Activated naive CD4-positive, alpha-beta T cell treated with anti-CD3 and anti-CD28 coated beads, Interleukin-2, amount 10 ng/mL, durations not matched to agents 7 days and 5 days (primary cell): Measurements from ENCODE around the gene PMS1.
"Not testable (repeated sequence)": the region's sequence is repeated elsewhere in the genome, so short reads cannot be mapped to it uniquely, and the experiment has no call there.

Experiments
- CTCF ChIA-PET: fragments of 350-600 bp; sonication (Branson Sonifier 250); formaldehyde crosslinking; loops from one replicate; lab custom pipeline; 2021; ENCODE audit warnings: antibody characterized with exemption; lab: Charles Lee
- DNase-seq: peaks from one replicate; pipeline ENCODE4 v3.0.0-alpha.2; 2020
- H3K27ac Mint-ChIP-seq: one replicate; pipeline ENCODE4 v1.8.0; 2021; ENCODE audit warnings: mild to moderate bottlenecking, moderate library complexity, mixed read lengths
- H3K27me3 Mint-ChIP-seq: one replicate; pipeline ENCODE4 v1.8.0; 2021; ENCODE audit warnings: mild to moderate bottlenecking, mixed read lengths
- H3K36me3 Mint-ChIP-seq: one replicate; pipeline ENCODE4 v1.8.0; 2021; ENCODE audit warnings: mixed read lengths
- H3K4me1 Mint-ChIP-seq: one replicate; pipeline ENCODE4 v1.8.0; 2021; ENCODE audit warnings: mixed read lengths
- H3K4me3 Mint-ChIP-seq: one replicate; pipeline ENCODE4 v1.8.0; 2021; ENCODE audit warnings: mild to moderate bottlenecking, moderate library complexity, mixed read lengths
- H3K9me3 Mint-ChIP-seq: one replicate; pipeline ENCODE4 v1.8.0; 2021; ENCODE audit warnings: mixed read lengths

PMS1 gene

DNA sequence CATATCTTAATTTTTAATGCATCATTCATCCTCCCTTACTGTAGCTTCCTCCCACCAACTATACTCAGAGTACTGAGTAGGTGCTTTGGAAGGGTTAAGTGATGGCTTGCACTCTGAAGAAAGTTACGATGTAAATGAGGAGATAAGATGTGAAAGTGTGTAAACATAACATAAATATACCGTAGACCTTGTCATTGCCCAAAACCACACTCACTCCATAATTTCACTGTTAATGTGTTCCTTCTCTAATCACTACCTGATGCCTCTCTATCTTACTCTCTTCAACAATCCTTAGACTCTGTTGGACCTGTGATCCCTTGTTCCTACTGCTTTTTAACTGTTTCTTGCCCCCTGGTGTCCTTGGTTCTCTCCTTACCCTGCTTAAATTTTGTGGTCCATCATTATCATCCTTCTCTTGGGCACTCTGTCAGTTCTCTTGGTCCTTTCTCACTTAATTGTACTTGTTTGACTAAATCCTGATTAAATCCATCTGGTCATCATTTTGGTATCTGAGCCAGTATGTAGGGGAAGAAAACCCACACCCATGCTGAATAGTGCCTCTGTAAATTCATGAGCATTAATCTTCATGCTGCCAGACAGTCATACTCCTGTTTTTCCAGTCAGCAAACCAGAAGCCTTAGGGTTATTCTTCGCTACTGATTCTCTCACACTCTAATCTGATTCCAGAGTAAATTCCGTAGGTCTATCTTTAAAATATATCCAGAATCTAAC is 45.0 kb downstream of the PMS1 start:
- H3K27ac Mint-ChIP-seq = no peak overlapping the region
- no peak overlapping the region for H3K4me3 Mint-ChIP-seq
- no peaks in the 10 kb centered on the region for H3K9me3 Mint-ChIP-seq
- peaks cover 6% of the 10 kb centered on the region for H3K36me3 Mint-ChIP-seq
- DNase-seq = no peak
- no peaks in the 10 kb centered on the region for H3K27me3 Mint-ChIP-seq
- no peaks in the 10 kb centered on the region for H3K4me1 Mint-ChIP-seq
- CTCF ChIA-PET = interaction anchor here (0.6 to 0.9 kb wide), 2 partner anchors 29 to 65 kb away, joined by 3 read pairs; no protein-coding TSS in a partner anchor

DNA sequence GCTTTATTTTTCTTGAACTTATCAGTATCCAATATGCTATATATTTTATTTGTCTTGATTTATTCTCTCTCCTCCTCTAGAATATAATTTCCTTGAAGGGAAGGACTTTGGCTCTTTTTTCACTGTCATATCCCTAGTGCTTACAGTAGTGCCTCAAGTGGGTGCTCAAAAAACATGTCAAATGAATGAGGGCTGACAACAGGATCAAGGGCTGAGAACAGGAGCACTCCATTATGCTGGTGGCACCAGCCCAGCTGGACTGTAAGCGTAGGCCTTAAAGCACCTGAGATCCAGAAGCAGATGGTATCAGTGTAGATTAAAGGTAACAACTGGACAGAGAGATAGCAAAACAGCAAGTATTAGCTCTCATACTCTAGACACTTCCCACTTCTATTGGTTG is 46.3 kb downstream of the PMS1 start:
- CTCF ChIA-PET = interaction anchor here (1.0 kb wide), 1 partner anchor 16 kb away, joined by 3 read pairs; no protein-coding TSS in a partner anchor
- Mint-ChIP-seq H3K4me1 (no peaks in the 10 kb centered on the region), H3K27ac (no peak overlapping the region), H3K36me3 (peaks cover 6% of the 10 kb centered on the region), H3K9me3 (no peaks in the 10 kb centered on the region), H3K27me3 (no peaks in the 10 kb centered on the region), H3K4me3 (no peak overlapping the region)
- DNase-seq = no peak

DNA sequence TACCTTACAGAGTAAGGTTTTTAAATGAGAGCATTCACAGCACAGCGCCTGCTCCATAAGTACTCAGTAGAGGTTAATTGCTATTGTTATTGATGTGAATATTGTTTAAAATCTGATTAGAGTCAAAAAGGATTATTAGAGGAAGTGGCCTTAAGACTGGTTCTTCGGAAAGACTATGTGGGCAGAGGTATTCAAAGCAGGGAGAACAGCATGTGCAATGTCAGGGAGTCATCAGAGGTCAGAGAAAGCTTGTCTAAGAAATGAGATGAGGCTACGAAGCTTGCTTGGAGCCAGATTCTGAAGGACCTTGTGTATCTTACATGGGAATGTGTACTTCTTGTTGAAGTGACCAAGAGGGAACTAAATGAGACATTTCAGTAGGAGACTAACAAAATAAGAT is 49.8 kb downstream of the PMS1 start:
- CTCF ChIA-PET = no interaction called here
- Mint-ChIP-seq H3K36me3 (peaks cover 14% of the 10 kb centered on the region), H3K9me3 (no peaks in the 10 kb centered on the region), H3K4me3 (no peak overlapping the region), H3K27me3 (no peaks in the 10 kb centered on the region), H3K4me1 (no peaks in the 10 kb centered on the region), H3K27ac (no peak overlapping the region)
- no peak for DNase-seq

DNA sequence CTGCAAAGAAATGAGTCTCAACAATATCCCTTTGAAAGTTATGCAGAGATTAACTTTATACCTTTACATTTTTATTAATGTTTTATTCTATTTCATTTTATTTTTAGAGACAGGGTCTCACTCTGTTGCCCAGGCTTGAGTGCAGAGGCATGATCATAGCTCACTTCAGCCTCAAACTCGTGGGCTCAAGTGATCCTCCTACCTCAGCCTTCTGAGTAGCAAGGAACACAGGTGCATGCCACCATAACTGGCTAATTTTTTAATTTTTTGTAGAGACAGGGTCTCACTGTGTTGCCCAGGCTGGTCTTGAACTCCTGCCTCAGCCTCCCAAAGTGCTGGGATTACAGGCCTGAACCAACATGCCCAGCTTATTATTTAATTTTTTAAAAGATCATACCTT is 50.4 kb downstream of the PMS1 start:
- DNase-seq, CTCF ChIA-PET: not testable (repeated sequence)

DNA sequence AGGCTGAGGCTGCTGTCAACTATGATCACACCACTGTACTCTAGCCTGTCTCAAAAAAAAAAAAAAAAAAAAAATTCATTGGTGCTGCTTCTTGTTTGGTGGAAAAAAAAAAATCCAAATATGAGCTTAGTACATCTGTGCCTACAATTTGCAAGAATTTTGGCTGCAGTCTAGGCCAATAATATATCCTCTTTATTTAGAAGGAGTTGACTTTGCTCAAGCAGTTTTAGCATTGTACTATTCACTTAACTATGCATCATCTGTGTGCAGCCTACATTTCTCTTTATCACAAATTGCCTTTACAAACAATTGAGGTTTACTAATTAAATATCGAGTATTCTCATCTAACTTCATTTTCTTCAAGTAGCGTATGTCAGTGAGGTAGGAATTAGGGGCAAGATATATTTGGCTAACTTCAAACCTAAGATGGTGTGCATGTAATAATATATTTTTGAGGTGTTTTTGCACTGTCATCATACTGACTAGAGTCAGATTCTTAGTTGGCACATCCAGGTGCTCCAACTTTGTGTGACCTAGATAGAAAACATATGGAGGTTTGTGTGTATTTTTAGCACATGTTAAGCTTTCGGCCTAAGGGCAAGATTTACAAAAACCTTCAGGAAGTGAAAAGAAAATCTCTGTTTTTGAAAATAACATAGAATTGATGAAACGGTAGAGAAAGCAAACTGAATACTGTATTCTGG is 51.8 kb downstream of the PMS1 start:
- no peak for DNase-seq
- no peaks in the 10 kb centered on the region for H3K4me1 Mint-ChIP-seq
- no peak overlapping the region for H3K4me3 Mint-ChIP-seq
- H3K36me3 Mint-ChIP-seq = peaks cover 13% of the 10 kb centered on the region
- CTCF ChIA-PET = no interaction called here
- no peak overlapping the region for H3K27ac Mint-ChIP-seq
- no peaks in the 10 kb centered on the region for H3K9me3 Mint-ChIP-seq
- H3K27me3 Mint-ChIP-seq = no peaks in the 10 kb centered on the region

More for the DNA sequence above, 50.4 kb downstream of the PMS1 start:
- not testable (repeated sequence) for H3K27ac Mint-ChIP-seq, H3K27me3 Mint-ChIP-seq, H3K4me3 Mint-ChIP-seq, H3K9me3 Mint-ChIP-seq, H3K4me1 Mint-ChIP-seq
- peaks cover 14% of the 10 kb centered on the region for H3K36me3 Mint-ChIP-seq

DNA sequence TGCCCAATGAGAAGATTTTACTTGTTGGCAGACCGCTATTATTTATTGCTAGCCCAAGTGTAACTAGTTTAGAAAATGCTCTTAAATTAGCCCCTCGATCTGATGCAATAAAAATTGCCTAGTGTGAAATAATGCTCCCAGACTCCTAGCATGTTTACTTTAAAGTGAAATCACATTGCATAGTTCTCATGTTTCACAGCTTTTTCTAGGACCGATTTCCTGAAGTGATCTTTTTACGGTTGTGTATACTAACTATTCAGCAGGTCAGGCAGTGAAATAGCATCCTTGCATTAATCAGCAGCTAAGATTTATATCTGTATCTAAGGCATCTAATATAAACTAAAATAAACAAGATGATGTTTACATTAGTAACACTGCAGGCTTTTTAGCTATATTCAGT is 52.4 kb downstream of the PMS1 start:
- no peaks in the 10 kb centered on the region for H3K27me3 Mint-ChIP-seq
- no peak overlapping the region for H3K4me3 Mint-ChIP-seq
- H3K36me3 Mint-ChIP-seq = peaks cover 14% of the 10 kb centered on the region
- DNase-seq = no peak
- no peaks in the 10 kb centered on the region for H3K9me3 Mint-ChIP-seq
- CTCF ChIA-PET = no interaction called here
- H3K27ac Mint-ChIP-seq = no peak overlapping the region
- peaks cover 2% of the 10 kb centered on the region for H3K4me1 Mint-ChIP-seq

DNA sequence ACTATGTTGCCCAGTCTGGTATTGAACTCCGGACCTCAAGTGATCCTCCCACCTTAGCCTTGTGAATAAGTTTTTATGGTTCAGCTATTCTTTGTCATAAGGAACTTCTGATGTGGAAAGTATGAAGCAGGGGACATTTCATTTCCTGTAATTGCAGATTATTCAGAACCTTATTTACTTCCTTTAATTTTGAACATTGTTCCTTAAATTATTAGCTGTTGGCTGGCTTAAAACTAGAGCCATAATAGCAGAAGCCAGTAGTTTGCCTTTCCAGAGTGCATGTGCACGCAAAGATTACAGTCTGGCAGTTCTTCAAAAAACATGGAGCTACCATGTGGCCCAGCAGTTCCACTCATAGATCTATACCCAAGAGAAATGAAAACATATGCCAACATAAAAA is 53.1 kb downstream of the PMS1 start:
- Mint-ChIP-seq H3K27me3 (no peaks in the 10 kb centered on the region), H3K27ac (no peak overlapping the region), H3K4me1 (peaks cover 2% of the 10 kb centered on the region), H3K4me3 (no peak overlapping the region), H3K9me3 (no peaks in the 10 kb centered on the region), H3K36me3 (peaks cover 19% of the 10 kb centered on the region)
- no peak for DNase-seq
- CTCF ChIA-PET = no interaction called here

DNA sequence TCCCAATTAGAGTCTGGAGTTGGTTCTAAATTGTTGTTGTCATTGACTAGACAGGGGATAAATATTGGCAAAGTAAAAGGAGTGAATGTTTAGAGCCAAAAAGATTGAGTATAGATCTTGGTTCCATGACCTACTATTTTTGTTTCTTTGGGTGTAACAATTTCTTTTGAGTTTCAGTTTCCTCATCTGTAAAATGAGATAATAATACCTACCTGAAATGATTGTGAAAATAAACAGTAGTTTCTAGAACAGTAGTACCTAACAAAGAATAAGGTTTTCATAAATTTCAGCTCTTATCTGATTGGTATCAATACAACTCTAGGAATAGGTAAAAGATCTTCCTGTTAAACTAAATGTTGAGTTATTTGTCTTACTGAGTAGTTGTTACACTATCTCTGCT is 56.8 kb downstream of the PMS1 start:
- Mint-ChIP-seq H3K4me1 (peaks cover 2% of the 10 kb centered on the region), H3K9me3 (no peaks in the 10 kb centered on the region), H3K4me3 (no peak overlapping the region), H3K27ac (no peak overlapping the region), H3K36me3 (peaks cover 24% of the 10 kb centered on the region), H3K27me3 (no peaks in the 10 kb centered on the region)
- CTCF ChIA-PET = no interaction called here
- no peak for DNase-seq

DNA sequence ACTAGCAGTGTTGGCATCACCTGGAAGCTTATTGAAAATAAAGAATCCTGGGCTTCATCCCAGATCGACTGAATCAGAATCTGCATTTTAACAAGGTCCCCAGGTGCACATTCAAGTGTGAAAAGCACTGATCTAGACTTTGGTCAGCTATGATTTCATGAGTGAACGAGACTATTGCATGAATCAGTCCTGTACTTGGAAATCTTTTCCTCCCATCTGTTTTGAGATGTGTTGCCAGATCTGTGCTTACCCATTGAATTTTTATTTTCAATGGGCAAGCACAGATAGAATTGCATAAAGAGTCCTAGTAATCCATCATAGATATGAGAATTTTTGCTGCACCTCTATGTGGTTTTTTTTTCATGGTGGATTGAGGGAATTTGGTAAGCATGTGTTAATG is 64.0 kb downstream of the PMS1 start:
- no peaks in the 10 kb centered on the region for H3K9me3 Mint-ChIP-seq
- no peak for DNase-seq
- peaks cover 25% of the 10 kb centered on the region for H3K36me3 Mint-ChIP-seq
- no peaks in the 10 kb centered on the region for H3K4me1 Mint-ChIP-seq
- no peak overlapping the region for H3K4me3 Mint-ChIP-seq
- H3K27me3 Mint-ChIP-seq = no peaks in the 10 kb centered on the region
- H3K27ac Mint-ChIP-seq = no peak overlapping the region
- CTCF ChIA-PET = no interaction called here

DNA sequence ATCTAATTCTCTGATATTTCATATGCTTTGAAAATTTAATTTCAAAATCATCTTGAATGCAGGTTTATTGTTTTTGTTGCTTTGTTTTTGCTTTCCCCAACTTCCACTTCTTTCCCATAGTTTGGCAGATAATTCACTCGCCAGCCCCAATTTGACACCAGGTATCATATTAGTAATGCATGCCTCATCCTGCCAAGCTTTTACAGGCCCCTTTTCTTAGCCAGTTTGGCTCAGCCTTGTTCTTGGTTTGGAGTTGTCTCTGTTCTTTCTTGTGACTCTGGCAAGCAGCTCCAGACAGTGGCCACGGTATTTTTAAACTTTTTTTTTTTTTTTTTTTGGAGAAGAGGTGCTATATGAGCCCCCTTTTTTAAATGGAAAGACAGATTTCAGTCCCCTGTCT is 65.3 kb downstream of the PMS1 start:
- H3K4me1 Mint-ChIP-seq = no peaks in the 10 kb centered on the region
- no peak overlapping the region for H3K4me3 Mint-ChIP-seq
- H3K27me3 Mint-ChIP-seq = no peaks in the 10 kb centered on the region
- no peaks in the 10 kb centered on the region for H3K9me3 Mint-ChIP-seq
- CTCF ChIA-PET = no interaction called here
- peaks cover 30% of the 10 kb centered on the region for H3K36me3 Mint-ChIP-seq
- no peak for DNase-seq
- no peak overlapping the region for H3K27ac Mint-ChIP-seq

DNA sequence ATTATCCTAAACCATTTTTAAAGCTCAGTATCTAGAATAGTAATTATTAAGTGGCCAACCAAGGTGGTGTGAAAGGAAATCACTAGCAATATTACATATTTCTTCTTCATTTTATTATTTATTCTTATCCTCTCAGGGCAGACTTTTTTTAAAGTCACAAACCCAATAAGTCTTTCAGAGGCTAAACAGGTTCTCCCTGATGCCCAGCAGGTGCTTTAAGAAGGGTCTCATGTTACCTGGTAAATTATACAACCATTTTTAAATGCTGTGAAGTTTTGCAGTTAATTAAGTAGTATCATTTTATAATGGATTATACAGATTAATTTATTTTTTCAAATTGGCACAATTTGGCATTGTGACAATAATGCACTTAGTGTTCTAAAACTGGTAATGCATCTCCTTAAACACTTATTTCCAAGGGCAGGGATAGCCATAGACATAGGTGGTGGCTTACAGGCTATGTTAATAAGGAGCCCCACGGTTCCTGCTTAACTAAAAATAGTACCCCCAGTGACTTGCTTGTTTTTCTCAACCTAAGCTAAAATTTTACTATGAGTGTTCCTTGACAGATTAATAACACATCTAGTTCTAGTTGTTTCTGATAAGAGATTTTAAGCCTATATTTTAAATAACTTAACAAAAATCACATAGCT is 67.0 kb downstream of the PMS1 start:
- Mint-ChIP-seq H3K4me1 (no peaks in the 10 kb centered on the region), H3K4me3 (no peak overlapping the region), H3K36me3 (peaks cover 35% of the 10 kb centered on the region), H3K27me3 (no peaks in the 10 kb centered on the region), H3K9me3 (no peaks in the 10 kb centered on the region), H3K27ac (no peak overlapping the region)
- CTCF ChIA-PET = no interaction called here
- DNase-seq = no peak

DNA sequence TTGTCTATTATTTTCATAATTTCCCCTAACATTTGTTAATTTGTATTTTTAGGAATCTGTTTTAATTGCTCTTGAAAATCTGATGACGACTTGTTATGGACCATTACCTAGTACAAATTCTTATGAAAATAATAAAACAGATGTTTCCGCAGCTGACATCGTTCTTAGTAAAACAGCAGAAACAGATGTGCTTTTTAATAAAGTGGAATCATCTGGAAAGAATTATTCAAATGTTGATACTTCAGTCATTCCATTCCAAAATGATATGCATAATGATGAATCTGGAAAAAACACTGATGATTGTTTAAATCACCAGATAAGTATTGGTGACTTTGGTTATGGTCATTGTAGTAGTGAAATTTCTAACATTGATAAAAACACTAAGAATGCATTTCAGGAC is 69.9 kb downstream of the PMS1 start:
- H3K27me3 Mint-ChIP-seq = no peaks in the 10 kb centered on the region
- no peak for DNase-seq
- H3K4me3 Mint-ChIP-seq = no peak overlapping the region
- H3K9me3 Mint-ChIP-seq = no peaks in the 10 kb centered on the region
- no peak overlapping the region for H3K27ac Mint-ChIP-seq
- no peaks in the 10 kb centered on the region for H3K4me1 Mint-ChIP-seq
- CTCF ChIA-PET = no interaction called here
- peaks cover 25% of the 10 kb centered on the region for H3K36me3 Mint-ChIP-seq

DNA sequence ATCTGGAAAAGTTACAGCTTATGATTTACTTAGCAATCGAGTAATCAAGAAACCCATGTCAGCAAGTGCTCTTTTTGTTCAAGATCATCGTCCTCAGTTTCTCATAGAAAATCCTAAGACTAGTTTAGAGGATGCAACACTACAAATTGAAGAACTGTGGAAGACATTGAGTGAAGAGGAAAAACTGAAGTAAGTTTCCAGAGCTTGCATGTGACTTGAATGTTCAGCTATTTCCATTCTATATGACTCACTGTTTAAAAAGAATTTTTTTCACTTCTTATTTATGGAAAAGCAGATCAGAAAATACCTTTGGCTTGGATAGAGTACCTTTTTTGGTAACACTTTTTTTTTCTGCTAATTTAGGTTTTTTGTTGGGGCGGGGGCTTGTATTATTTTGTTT is 70.7 kb downstream of the PMS1 start:
- Mint-ChIP-seq H3K36me3 (peaks cover 27% of the 10 kb centered on the region), H3K9me3 (no peaks in the 10 kb centered on the region), H3K27ac (no peak overlapping the region), H3K4me3 (no peak overlapping the region), H3K4me1 (no peaks in the 10 kb centered on the region), H3K27me3 (no peaks in the 10 kb centered on the region)
- no peak for DNase-seq
- CTCF ChIA-PET = no interaction called here

DNA sequence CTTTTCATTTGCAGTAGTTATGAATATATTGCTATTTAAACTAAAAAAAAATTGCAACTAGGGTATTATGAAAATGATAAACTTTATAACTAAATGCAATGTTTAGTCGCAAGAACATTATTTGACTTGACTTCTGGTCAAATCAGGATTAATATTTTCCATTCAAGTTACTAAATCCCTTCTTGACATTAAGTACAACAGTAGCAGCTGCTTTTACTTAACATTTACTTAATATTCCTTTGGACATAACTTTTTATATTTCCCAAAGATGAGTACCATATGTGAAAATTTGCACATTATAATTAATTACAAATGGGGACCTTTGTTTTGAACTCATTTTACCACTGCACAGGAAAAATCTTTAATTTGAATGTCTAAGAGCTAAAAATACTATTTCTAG is 74.0 kb downstream of the PMS1 start:
- Mint-ChIP-seq H3K4me1 (no peaks in the 10 kb centered on the region), H3K9me3 (no peaks in the 10 kb centered on the region), H3K27me3 (no peaks in the 10 kb centered on the region), H3K27ac (no peak overlapping the region), H3K36me3 (peaks cover 32% of the 10 kb centered on the region), H3K4me3 (no peak overlapping the region)
- DNase-seq = no peak
- CTCF ChIA-PET = no interaction called here

DNA sequence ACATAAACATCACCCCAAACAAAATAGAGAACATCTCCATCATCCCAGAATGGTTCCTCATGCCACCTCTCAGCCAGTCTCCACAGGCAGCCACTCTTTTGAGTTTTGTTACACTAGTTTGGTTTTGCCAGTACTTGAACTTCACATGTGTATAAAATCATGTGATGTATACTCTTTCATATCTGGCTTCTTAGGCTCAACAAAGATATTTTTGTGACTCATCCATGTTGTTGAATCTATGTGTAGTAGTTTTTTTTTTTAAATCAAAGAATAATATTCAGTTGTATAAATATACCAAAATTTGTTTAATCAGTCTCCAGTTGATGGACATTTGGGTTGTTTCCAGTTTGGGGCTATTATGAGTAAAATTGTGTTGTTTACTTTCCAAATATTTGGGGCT is 75.9 kb downstream of the PMS1 start:
- no peak for DNase-seq
- CTCF ChIA-PET = no interaction called here
- Mint-ChIP-seq H3K27ac (no peak overlapping the region), H3K4me1 (no peaks in the 10 kb centered on the region), H3K9me3 (no peaks in the 10 kb centered on the region), H3K4me3 (no peak overlapping the region), H3K36me3 (peaks cover 23% of the 10 kb centered on the region), H3K27me3 (no peaks in the 10 kb centered on the region)
